HepG2 (cell line): Measurements from ENCODE around the gene SKP1. TPM values are rescaled to one million over a fixed set of nuclear protein-coding genes. Genes with fewer than 3 reads are reported as not detected.

Experiments used
- BRF2 ChIP-seq: sonication (generic); formaldehyde crosslinking; IDR thresholded peaks from 2 replicates; pipeline ENCODE4 v1.8.1; 2022; ENCODE audit warnings: mild to moderate bottlenecking, missing genetic modification reagents
- HMGXB3 ChIP-seq: sonication (generic); formaldehyde crosslinking; IDR thresholded peaks from 2 replicates; pipeline ENCODE4 v1.4.0; 2020; ENCODE audit warnings: missing genetic modification reagents, borderline replicate concordance
- HNRNPK ChIP-seq: fragments of 200-400 bp; formaldehyde crosslinking; IDR thresholded peaks from 2 replicates; pipeline ENCODE4 v1.6.1; 2018; ENCODE audit warnings: low read length, low read depth, moderate library complexity, mild to moderate bottlenecking; ENCODE audit not compliant: poor library complexity, severe bottlenecking
- MIER3 ChIP-seq: IDR thresholded peaks from 2 replicates; pipeline ENCODE4 v1.6.1; 2016; ENCODE audit warnings: missing compliant biosample characterization, borderline replicate concordance
- MNT ChIP-seq: fragments of 450-650 bp; IDR thresholded peaks from 2 replicates; pipeline ENCODE4 v1.6.1; 2016
- MTF2 ChIP-seq: sonication (generic); formaldehyde crosslinking; IDR thresholded peaks from 2 replicates; pipeline ENCODE4 v1.5.0; 2020; ENCODE audit warnings: missing genetic modification reagents, borderline replicate concordance
- NBN ChIP-seq: fragments of 450-650 bp; conservative IDR thresholded peaks from 2 replicates; pipeline ENCODE4 v1.6.1; 2017
- RBM22 ChIP-seq: fragments of 200-400 bp; formaldehyde crosslinking; optimal IDR thresholded peaks from 2 replicates; pipeline ENCODE3; 2017; ENCODE audit warnings: mild to moderate bottlenecking, low read length, moderate library complexity
- SNRNP70 ChIP-seq: fragments of 200-400 bp; formaldehyde crosslinking; IDR thresholded peaks from 2 replicates; pipeline ENCODE4 v1.6.1; 2017; ENCODE audit warnings: mild to moderate bottlenecking, low read depth, low read length, moderate library complexity
- SPEN ChIP-seq: sonication (generic); formaldehyde crosslinking; IDR thresholded peaks from 2 replicates; pipeline ENCODE4 v1.5.1; 2020; ENCODE audit warnings: low read depth, mild to moderate bottlenecking, missing genetic modification reagents
- STAT6 ChIP-seq: sonication (generic); formaldehyde crosslinking; IDR thresholded peaks from 2 replicates; pipeline ENCODE4 v1.4.0; 2020; ENCODE audit warnings: missing genetic modification reagents, mild to moderate bottlenecking, borderline replicate concordance
- THYN1 ChIP-seq: sonication (generic); formaldehyde crosslinking; IDR thresholded peaks from 2 replicates; pipeline ENCODE4 v1.8.1; 2023; ENCODE audit warnings: low read depth, mild to moderate bottlenecking, moderate library complexity, missing genetic modification reagents, borderline replicate concordance
- YEATS4 ChIP-seq: sonication (generic); formaldehyde crosslinking; IDR thresholded peaks from 2 replicates; pipeline ENCODE4 v1.4.0; 2020; ENCODE audit warnings: missing genetic modification reagents, borderline replicate concordance
- ZBTB7A ChIP-seq: sonication (generic); formaldehyde crosslinking; IDR thresholded peaks from 2 replicates; pipeline ENCODE4 v1.8.0; 2022; ENCODE audit warnings: mild to moderate bottlenecking, missing genetic modification reagents
- ZFP1 ChIP-seq: IDR thresholded peaks from 2 replicates; pipeline ENCODE4 v1.6.1; 2016
- ZKSCAN5 ChIP-seq: sonication (generic); formaldehyde crosslinking; IDR thresholded peaks from 2 replicates; pipeline ENCODE4 v1.5.1; 2020; ENCODE audit warnings: mild to moderate bottlenecking, missing genetic modification reagents
- ZMYM4 ChIP-seq: sonication (generic); formaldehyde crosslinking; IDR thresholded peaks from 2 replicates; pipeline ENCODE4 v1.8.1; 2023; ENCODE audit warnings: mild to moderate bottlenecking, missing genetic modification reagents
- ZNF616 ChIP-seq: sonication (generic); formaldehyde crosslinking; IDR thresholded peaks from 2 replicates; pipeline ENCODE4 v1.5.0; 2020; ENCODE audit warnings: low read depth, mild to moderate bottlenecking, missing genetic modification reagents
- ZNF839 ChIP-seq: sonication (generic); formaldehyde crosslinking; IDR thresholded peaks from 2 replicates; pipeline ENCODE4 v1.4.0; 2020; ENCODE audit warnings: missing genetic modification reagents, mild to moderate bottlenecking, borderline replicate concordance
- polyA plus RNA-seq, 8 experiments: library from polyadenylated mRNA; depleted of rRNA in 3 of 8; stranded (reverse) in 7 of 8; unstranded in 1 of 8; fragments of >200 nt; fragmentation: Illumina TruSeq in 4 of 8; extraction: Trizol in 4 of 8; gene quantifications; 2 replicates each; pipeline versions ENCODE4 v1.2.1 to v1.2.3, GENCODE V29; 2011 to 2016; ENCODE audit warnings: low read depth in 4 of 8, missing spikeins in 1 of 8, mixed read lengths in 1 of 8; ENCODE audit not compliant: insufficient read depth in 1 of 8
- total RNA-seq, 5 experiments: library from RNA; depleted of rRNA; stranded (reverse); fragments of >200 nt; fragmentation: Illumina TruSeq; extraction: Trizol; gene quantifications; 2 replicates each; pipeline ENCODE4 v1.2.3, GENCODE V29; 2016; ENCODE audit warnings: low read depth in 1 of 5

SKP1 gene
- total and polyA plus RNA-seq, 2 of the 13 experiments (the other 11 are each of a cell fraction or from before 2014, with no cell fraction given) = 134 to 340 TPM

- peak; percentile 70; the same call in 1 of the 2 replicates for TF ChIP-seq ZNF839 (CRISPR knock-in tag)
- no peak for TF ChIP-seq ZKSCAN5
- 0 out of 2 replicates have a peak, but pooled peaks have one; percentile 68 for TF ChIP-seq MTF2
- no peak for TF ChIP-seq NBN
- TF ChIP-seq HMGXB3 (CRISPR knock-in tag) = no peak
- TF ChIP-seq THYN1 (CRISPR knock-in tag) = no peak
- TF ChIP-seq SNRNP70 = no peak
- peak; percentile 60 for TF ChIP-seq RBM22
- TF ChIP-seq MNT = no peak
- peak; percentile 94 for TF ChIP-seq ZMYM4 (CRISPR knock-in tag)
- TF ChIP-seq YEATS4 (CRISPR knock-in tag) = peak; percentile 89
- 0 out of 2 replicates have a peak, but pooled peaks have one; percentile 24 for TF ChIP-seq STAT6 (CRISPR knock-in tag)
- peak; percentile 91 for TF ChIP-seq ZBTB7A (CRISPR knock-in tag)
- TF ChIP-seq BRF2 = peak; percentile 92
- TF ChIP-seq ZFP1 = no peak
- TF ChIP-seq HNRNPK = no peak
- peak; percentile 79; the same call in 1 of the 2 replicates for TF ChIP-seq SPEN (CRISPR knock-in tag)
- 0 out of 2 replicates have a peak, but pooled peaks have one; percentile 40 for TF ChIP-seq MIER3
- no peak for TF ChIP-seq ZNF616 (CRISPR knock-in tag)
Measured at GRCh38 chr5:134176511-134177368, at the start of gene SKP1 (continued).
